GM23248 (cell line): ENCODE results near the gene IFNE. TPM values are rescaled to one million over a fixed set of nuclear protein-coding genes. Genes with fewer than 3 reads are reported as not detected.

Experiments used
- DNase-seq: peaks from one replicate; pipeline ENCODE4 v3.0.0-alpha.2; 2015
- H2AFZ ChIP-seq: fragments of 200-600 bp; sonication (generic); 2 replicates; pipeline ENCODE4 v1.6.1; 2016; ENCODE audit warnings: antibody characterized with exemption
- H3F3A ChIP-seq: fragments of 200-600 bp; sonication (generic); 2 replicates; pipeline ENCODE4 v1.6.1; 2016; ENCODE audit warnings: mild to moderate bottlenecking, antibody characterized with exemption, mixed run types; ENCODE audit not compliant: insufficient read depth
- H3K27ac ChIP-seq: fragments of 200-600 bp; sonication (generic); 2 replicates; pipeline ENCODE4 v1.5.1; 2016; ENCODE audit warnings: mild to moderate bottlenecking
- H3K27me3 ChIP-seq: fragments of 200-600 bp; sonication (generic); replicated peaks from 2 replicates; pipeline ENCODE4 v1.6.1; 2016; ENCODE audit warnings: mild to moderate bottlenecking; ENCODE audit not compliant: insufficient read depth
- H3K36me3 ChIP-seq: fragments of 200-600 bp; sonication (generic); 2 replicates; pipeline ENCODE4 v1.6.1; 2016; ENCODE audit warnings: low read depth, mild to moderate bottlenecking
- H3K4me1 ChIP-seq: fragments of 200-600 bp; sonication (generic); 2 replicates; pipeline ENCODE4 v1.6.1; 2016; ENCODE audit warnings: mild to moderate bottlenecking; ENCODE audit not compliant: insufficient read depth
- H3K4me2 ChIP-seq: fragments of 200-600 bp; sonication (generic); one replicate; pipeline ENCODE4 v1.6.1; 2016; ENCODE audit warnings: mild to moderate bottlenecking; ENCODE audit not compliant: unreplicated experiment
- H3K4me3 ChIP-seq: fragments of 200-600 bp; sonication (generic); 2 replicates; pipeline ENCODE4 v1.5.1; 2016; ENCODE audit warnings: mild to moderate bottlenecking
- H3K79me2 ChIP-seq: fragments of 200-600 bp; sonication (generic); 2 replicates; pipeline ENCODE4 v1.6.1; 2016; ENCODE audit warnings: mild to moderate bottlenecking; ENCODE audit not compliant: insufficient read depth
- H3K9ac ChIP-seq: fragments of 200-600 bp; sonication (generic); 2 replicates; pipeline ENCODE4 v1.6.1; 2016; ENCODE audit warnings: mild to moderate bottlenecking
- H3K9me2 ChIP-seq: fragments of 200-600 bp; sonication (generic); 2 replicates; pipeline ENCODE4 v1.6.1; 2016; ENCODE audit warnings: mixed run types, mild to moderate bottlenecking, moderate library complexity; ENCODE audit not compliant: insufficient read depth
- H3K9me3 ChIP-seq: fragments of 200-600 bp; sonication (generic); one replicate; pipeline ENCODE4 v1.6.1; 2017; ENCODE audit warnings: low read depth
- H4K20me1 ChIP-seq: fragments of 200-600 bp; sonication (generic); 2 replicates; pipeline ENCODE4 v1.6.0; 2016; ENCODE audit not compliant: insufficient read depth
- EZH2 ChIP-seq: fragments of 200-600 bp; sonication (generic); IDR thresholded peaks from 2 replicates; pipeline ENCODE4 v1.6.1; 2018; ENCODE audit warnings: antibody characterized with exemption, mild to moderate bottlenecking; ENCODE audit not compliant: insufficient read depth, poor library complexity, severe bottlenecking
- EZH2phosphoT487 ChIP-seq: fragments of 200-600 bp; sonication (generic); IDR thresholded peaks from 2 replicates; pipeline ENCODE4 v1.6.1; 2018; ENCODE audit warnings: antibody characterized with exemption, moderate library complexity, mild to moderate bottlenecking, low read depth; ENCODE audit not compliant: insufficient read depth
- WGBS, 2 experiments: methylation state at CpG; one replicate each; pipeline ENCODE4 v1.1.6; 2015 to 2017; ENCODE audit warnings: low lambda C conversion rate in 2 of 2, low coverage in 1 of 2; ENCODE audit errors: missing lambda C conversion rate in 2 of 2; 5-methylcytosine and 5-hydroxymethylcytosine counted together
- in situ Hi-C: fragments of 300-500 bp; cut with MboI; formaldehyde crosslinking; loops from 2 replicates; pipeline ENCODE4 v1.15.0; 2020
- microRNA counts: library from miRNA; unstranded; fragments of <30 nt; microRNA quantifications from one replicate; lab custom pipeline; 2016
- microRNA-seq: library from miRNA; unstranded; fragments of <30 nt; microRNA quantifications from one replicate; pipeline ENCODE4, GENCODE V29; 2016; ENCODE audit warnings: borderline number of aligned reads
- polyA plus RNA-seq: library from polyadenylated mRNA; unstranded; fragments of >200 nt; fragmentation: Nextera tagmentation; extraction: Ambion mirVana; gene quantifications from 2 replicates; pipeline ENCODE4 v1.2.1, GENCODE V29; 2016
- small RNA-seq: library from RNA; depleted of rRNA; stranded (forward); fragments of <200 nt; gene quantifications from one replicate; pipeline ENCODE3, GENCODE V24; 2014; ENCODE audit warnings: low read depth, low replicate concordance
- total RNA-seq: library from RNA; depleted of rRNA; stranded (reverse); fragments of >200 nt; shearing (Covaris generic); gene quantifications from 2 replicates; pipeline ENCODE4 v1.2.3, GENCODE V29; 2014; rRNA removed

Gene IFNE
- total and polyA plus RNA-seq, 2 experiments from 2014 or later = 1.3 to 1.8 TPM

- no peak for DNase-seq
- Histone ChIP-seq H3K36me3 (no peaks in the 10 kb centered on the region), H3K79me2 (no peaks in the 10 kb centered on the region), H3K9me3 (no peaks in the 10 kb centered on the region), H3F3A (peaks cover 24% of the 10 kb centered on the region), H3K27me3 (no peaks in the 10 kb centered on the region), H4K20me1 (no peaks in the 10 kb centered on the region), H3K9me2 (no peaks in the 10 kb centered on the region), H3K4me1 (no peaks in the 10 kb centered on the region), H3K9ac (no peak overlapping the region), H2AFZ (no peak overlapping the region), H3K4me3 (no peak overlapping the region), H3K27ac (no peak overlapping the region), H3K4me2 (no peak overlapping the region)
- WGBS, 2 experiments = 96 to 97% methylated on average over 2 of the region's 2 CpGs
- TF ChIP-seq EZH2 = no peak
- TF ChIP-seq EZH2phosphoT487 = no peak
- in situ Hi-C loops = no loop called here
These were observed 49.3 kb downstream of the IFNE start for GRCh38 chr9:21432672-21433425.

MicroRNAs within 50 kb of the gene (microRNA counts, 767-probe panel; counts per million panel counts)
- 6,568 counts per million, percentile 93 among the panel's probes with 10 or more counts for microRNA hsa-miR-31-5p (lab: Ali Mortazavi, UCI)

Small RNA genes lying within 50 kb of the gene (microRNA-seq; reads per million reads assigned to microRNA genes)
- gene MIR31 = 31,672 reads per million, percentile 97 among the genes with 10 or more reads in this experiment

Small RNA genes lying within 50 kb of the gene (small RNA-seq; reads per million reads assigned to genes)
- gene MIR31 = 188 reads per million, percentile 96 among the genes with 10 or more reads in this experiment
- not detected for gene RF00157

Other genes starting within 250 kb of the IFNE start
- not detected in 2 replicates for gene IFNA14, start 242.3 kb downstream of the IFNE start, total RNA-seq
- not detected in 2 replicates for gene IFNA14, start 242.3 kb downstream of the IFNE start, polyA plus RNA-seq
- not detected in 2 replicates for gene IFNA5, start 177.0 kb downstream of the IFNE start, total RNA-seq
- gene IFNA5, start 177.0 kb downstream of the IFNE start, polyA plus RNA-seq = not detected in 2 replicates
- gene KLHL9, start 146.9 kb downstream of the IFNE start, total RNA-seq = 41.9 and 49.4 TPM in 2 replicates
- 28.8 and 29.5 TPM in 2 replicates for gene KLHL9, start 146.9 kb downstream of the IFNE start, polyA plus RNA-seq
- gene IFNA6, start 131.4 kb downstream of the IFNE start, total RNA-seq = not detected in 2 replicates
- gene IFNA6, start 131.4 kb downstream of the IFNE start, polyA plus RNA-seq = not detected in 2 replicates
- gene IFNA13, start 114.3 kb downstream of the IFNE start, total RNA-seq = not detected in 2 replicates
- not detected in 2 replicates for gene IFNA13, start 114.3 kb downstream of the IFNE start, polyA plus RNA-seq
- gene IFNA2, start 96.9 kb downstream of the IFNE start, total RNA-seq = not detected in 2 replicates
- not detected in 2 replicates for gene IFNA2, start 96.9 kb downstream of the IFNE start, polyA plus RNA-seq
- not detected in 2 replicates for gene IFNA8, start 73.2 kb downstream of the IFNE start, total RNA-seq
- not detected in 2 replicates for gene IFNA8, start 73.2 kb downstream of the IFNE start, polyA plus RNA-seq
- not detected in 2 replicates for gene IFNA1, start 41.9 kb downstream of the IFNE start, total RNA-seq
- 1.1 and 1.6 TPM in 2 replicates for gene IFNA1, start 41.9 kb downstream of the IFNE start, polyA plus RNA-seq